Adrenal gland (tissue), 5 donors: ENCODE results near the gene NMU.

Source experiments
- CTCF ChIP-seq, 6 experiments: fragments of 450-650 bp in 4 of 6; fragments of 200-600 bp in 2 of 6; sonication (generic) in 1 of 6; IDR thresholded peaks; 1 replicate in 5 of 6; 2 replicates in 1 of 6; pipeline versions ENCODE4 v1.5.1 to v1.8.0; 2016 to 2021; ENCODE audit warnings: antibody characterized with exemption in 6 of 6, mild to moderate bottlenecking in 2 of 6, moderate library complexity in 1 of 6
- POLR2A ChIP-seq, 2 donors: fragments of 450-650 bp; IDR thresholded peaks; one replicate each; pipeline ENCODE4 v1.6.1; 2017; ENCODE audit warnings: antibody characterized with exemption in 2 of 2, mild to moderate bottlenecking in 2 of 2, moderate library complexity in 1 of 2
- donor health status: DM: no; HTN: no; CAD: no.

DNA sequence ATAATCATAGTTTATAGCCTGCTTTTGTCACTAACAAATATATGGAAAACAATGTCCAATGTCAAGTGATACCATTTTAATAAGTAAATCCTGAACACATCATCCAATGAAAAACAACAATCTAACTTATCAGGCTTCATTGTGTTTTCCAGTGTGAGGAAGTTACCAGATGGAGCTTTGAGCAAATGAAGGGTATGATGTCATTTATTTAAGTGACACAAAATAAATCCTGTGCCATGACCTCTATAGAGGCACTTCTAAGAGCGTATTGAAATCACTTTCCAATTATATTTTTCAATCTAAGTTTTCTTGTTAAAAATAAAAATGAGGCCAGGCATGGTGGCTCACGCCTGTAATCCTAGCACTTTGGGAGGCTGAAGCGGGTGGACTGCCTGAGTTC is 48.2 kb upstream of the NMU start:
- TF ChIP-seq CTCF (IDR thresholded peaks at IDR 0.05), result no peak
- TF ChIP-seq POLR2A (IDR thresholded peaks at IDR 0.05), result no peak
